Caco-2 (cell line): ENCODE data around the gene BRINP3. TPM values are rescaled to one million over a fixed set of nuclear protein-coding genes. Genes with fewer than 3 reads are reported as not detected.

Experiments used
- BruUV-seq: library from RNA; stranded (reverse); fragments of 400-500 nt; replicated peaks from 2 replicates; lab custom pipeline; 2021; lab: Mats Ljungman, UMichigan
- CTCF ChIA-PET: fragments of 300-600 bp; sonication (Branson Sonifier 250); formaldehyde crosslinking; loops from one replicate; lab custom pipeline; 2022; ENCODE audit warnings: antibody characterized with exemption; lab: Charles Lee
- POLR2A ChIA-PET: fragments of 300-600 bp; sonication (Branson Sonifier 250); formaldehyde crosslinking; loops from one replicate; lab custom pipeline; 2022; ENCODE audit warnings: antibody characterized with exemption; lab: Charles Lee
- DNase-seq, 2 experiments: peaks; one replicate each; pipeline versions ENCODE4 v3.0.0 to v3.0.0-alpha.2; 2020 to 2022
- H3K27me3 ChIP-seq: replicated peaks from 2 replicates; pipeline ENCODE4 v1.6.0; 2011; ENCODE audit warnings: low read length; ENCODE audit not compliant: control insufficient read depth, insufficient read depth
- H3K36me3 ChIP-seq: 2 replicates; pipeline ENCODE4 v1.5.1; 2011; ENCODE audit warnings: low read length; ENCODE audit not compliant: control insufficient read depth, insufficient read depth
- H3K4me1 ChIP-seq: fragments of 250-450 bp; sonication (Bioruptor Pico); 2 replicates; pipeline ENCODE4 v1.5.1; 2020; ENCODE audit warnings: mild to moderate bottlenecking
- H3K4me3 ChIP-seq: 2 replicates; pipeline ENCODE4 v1.5.1; 2011; ENCODE audit warnings: low read depth, mild to moderate bottlenecking, control low read depth, low read length
- H3K9me3 ChIP-seq: fragments of 250-450 bp; sonication (Bioruptor Pico); 2 replicates; pipeline ENCODE4 v1.5.1; 2020; ENCODE audit warnings: mild to moderate bottlenecking, moderate library complexity
- H3K27ac Mint-ChIP-seq: one replicate; pipeline ENCODE4 v1.8.0; 2022; ENCODE audit warnings: mixed read lengths; ENCODE audit not compliant: unreplicated experiment
- H3K27me3 Mint-ChIP-seq: one replicate; pipeline ENCODE4 v1.8.0; 2022; ENCODE audit warnings: mixed read lengths; ENCODE audit not compliant: insufficient read depth, unreplicated experiment
- H3K36me3 Mint-ChIP-seq: one replicate; pipeline ENCODE4 v1.8.0; 2022; ENCODE audit warnings: mild to moderate bottlenecking, mixed read lengths; ENCODE audit not compliant: insufficient read depth, unreplicated experiment
- H3K4me1 Mint-ChIP-seq: one replicate; pipeline ENCODE4 v1.8.0; 2022; ENCODE audit warnings: low read depth, mixed read lengths; ENCODE audit not compliant: unreplicated experiment
- H3K4me3 Mint-ChIP-seq: one replicate; pipeline ENCODE4 v1.8.0; 2022; ENCODE audit warnings: mild to moderate bottlenecking, moderate library complexity, mixed read lengths; ENCODE audit not compliant: unreplicated experiment
- H3K9me3 Mint-ChIP-seq: one replicate; pipeline ENCODE4 v1.8.0; 2022; ENCODE audit warnings: mixed read lengths; ENCODE audit not compliant: unreplicated experiment
- intact Hi-C: fragments of 100-400 bp; cut with micrococcal nuclease; formaldehyde crosslinking; loops from one replicate; pipeline ENCODE4 v1.10.0; 2022; ENCODE audit not compliant: unreplicated experiment
- total RNA-seq: library from RNA; stranded (reverse); gene quantifications from 2 replicates; pipeline ENCODE4 v1.2.3, GENCODE V29; 2022
- TF ChIP-seq, protein P1 (sequence below), 2 experiments: fragments of 200-600 bp in 1 of 2; IDR thresholded peaks; 1 replicate in 1 of 2; 2 replicates in 1 of 2; pipeline versions ENCODE4 v1.5.1 to v1.8.0; 2011 to 2022; ENCODE audit warnings: antibody characterized with exemption in 1 of 2, control low read depth in 1 of 2, inconsistent platforms in 1 of 2, low read depth in 1 of 2, low read length in 1 of 2, mild to moderate bottlenecking in 1 of 2, moderate library complexity in 1 of 2; ENCODE audit not compliant: insufficient read depth in 1 of 2, severe bottlenecking in 1 of 2, unreplicated experiment in 1 of 2

BRINP3 gene
- total RNA-seq, 1 experiment from 2014 or later = not detected

DNA sequence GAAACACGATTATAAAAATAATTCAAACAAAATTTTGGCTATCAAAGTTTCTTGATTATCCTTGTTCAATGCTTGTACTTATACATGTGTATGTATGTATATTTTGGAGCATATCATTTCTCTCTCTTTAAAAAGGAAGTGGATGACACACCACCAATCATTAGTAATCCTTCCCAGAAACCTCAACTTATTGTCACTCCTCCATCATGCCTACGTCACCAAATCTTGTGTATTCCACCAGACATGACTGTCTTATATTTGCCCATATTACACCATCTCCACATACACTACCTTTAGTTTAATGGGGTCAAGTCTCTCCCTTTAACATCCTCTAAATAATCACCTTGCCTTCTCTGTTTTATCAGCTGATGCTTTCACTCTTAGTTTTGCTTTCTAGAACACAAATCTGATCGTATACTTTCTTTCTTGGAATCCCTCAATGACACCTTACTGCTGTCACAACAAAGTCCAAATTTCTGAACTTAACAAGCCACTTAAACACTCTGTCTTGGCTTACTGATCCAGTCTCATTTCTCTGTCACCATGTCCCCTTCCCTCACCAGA lies 124.0 kb downstream of the BRINP3 start:
- Histone ChIP-seq H3K4me3 (no peak overlapping the region), H3K36me3 (no peaks in the 10 kb centered on the region), H3K9me3 (no peaks in the 10 kb centered on the region), H3K4me1 (no peaks in the 10 kb centered on the region), H3K27me3 (no peaks in the 10 kb centered on the region)
- H3K4me1 Mint-ChIP-seq = no peaks in the 10 kb centered on the region
- intact Hi-C loops = no loop called here
- POLR2A ChIA-PET = no interaction called here
- TF ChIP-seq, protein P1, sequence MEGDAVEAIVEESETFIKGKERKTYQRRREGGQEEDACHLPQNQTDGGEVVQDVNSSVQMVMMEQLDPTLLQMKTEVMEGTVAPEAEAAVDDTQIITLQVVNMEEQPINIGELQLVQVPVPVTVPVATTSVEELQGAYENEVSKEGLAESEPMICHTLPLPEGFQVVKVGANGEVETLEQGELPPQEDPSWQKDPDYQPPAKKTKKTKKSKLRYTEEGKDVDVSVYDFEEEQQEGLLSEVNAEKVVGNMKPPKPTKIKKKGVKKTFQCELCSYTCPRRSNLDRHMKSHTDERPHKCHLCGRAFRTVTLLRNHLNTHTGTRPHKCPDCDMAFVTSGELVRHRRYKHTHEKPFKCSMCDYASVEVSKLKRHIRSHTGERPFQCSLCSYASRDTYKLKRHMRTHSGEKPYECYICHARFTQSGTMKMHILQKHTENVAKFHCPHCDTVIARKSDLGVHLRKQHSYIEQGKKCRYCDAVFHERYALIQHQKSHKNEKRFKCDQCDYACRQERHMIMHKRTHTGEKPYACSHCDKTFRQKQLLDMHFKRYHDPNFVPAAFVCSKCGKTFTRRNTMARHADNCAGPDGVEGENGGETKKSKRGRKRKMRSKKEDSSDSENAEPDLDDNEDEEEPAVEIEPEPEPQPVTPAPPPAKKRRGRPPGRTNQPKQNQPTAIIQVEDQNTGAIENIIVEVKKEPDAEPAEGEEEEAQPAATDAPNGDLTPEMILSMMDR (IDR thresholded peaks at IDR 0.05; ENCODE audit: insufficient read depth in 1 of 2, low read depth in 1 of 2, low read length in 1 of 2, severe bottlenecking in 1 of 2, unreplicated experiment in 1 of 2) = no peak
- BruUV-seq = no TSS peak
- no peak overlapping the region for H3K4me3 Mint-ChIP-seq
- no peak overlapping the region for H3K27ac Mint-ChIP-seq
- H3K36me3 Mint-ChIP-seq = no peaks in the 10 kb centered on the region
- DNase-seq = no peak
- CTCF ChIA-PET = no interaction called here
- no peaks in the 10 kb centered on the region for H3K27me3 Mint-ChIP-seq
- H3K9me3 Mint-ChIP-seq = no peaks in the 10 kb centered on the region

DNA sequence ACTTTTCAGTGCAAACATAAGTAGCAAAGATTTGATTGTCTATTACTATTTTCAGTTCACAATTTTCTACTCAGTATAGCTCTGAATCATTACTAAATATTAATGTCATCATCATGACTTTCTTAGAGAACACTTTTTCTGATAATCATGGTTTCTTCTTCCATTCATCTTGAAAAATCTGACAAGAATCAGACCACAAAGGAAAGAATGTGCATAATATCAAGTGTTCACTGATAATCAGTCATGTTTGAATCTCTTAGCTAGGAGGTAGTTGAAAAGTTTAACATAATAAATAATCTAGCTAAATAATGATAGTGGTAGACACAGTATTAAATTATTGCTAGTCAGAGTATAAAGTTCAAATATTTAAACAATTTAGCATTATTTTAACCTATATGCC lies 133.2 kb downstream of the BRINP3 start:
- no peak overlapping the region for H3K4me3 Mint-ChIP-seq
- TF ChIP-seq, protein P1 (IDR thresholded peaks at IDR 0.05; ENCODE audit: insufficient read depth in 1 of 2, low read depth in 1 of 2, low read length in 1 of 2, severe bottlenecking in 1 of 2, unreplicated experiment in 1 of 2) = no peak
- H3K9me3 Mint-ChIP-seq = no peaks in the 10 kb centered on the region
- H3K36me3 ChIP-seq = no peaks in the 10 kb centered on the region
- DNase-seq = no peak
- intact Hi-C loops = no loop called here
- no peaks in the 10 kb centered on the region for H3K27me3 ChIP-seq
- H3K4me3 ChIP-seq = no peak overlapping the region
- no peaks in the 10 kb centered on the region for H3K27me3 Mint-ChIP-seq
- no peak overlapping the region for H3K27ac Mint-ChIP-seq
- no peaks in the 10 kb centered on the region for H3K9me3 ChIP-seq
- no peaks in the 10 kb centered on the region for H3K36me3 Mint-ChIP-seq
- H3K4me1 Mint-ChIP-seq = no peaks in the 10 kb centered on the region
- no TSS peak for BruUV-seq
- ChIA-PET CTCF (no interaction called here), POLR2A (no interaction called here)
- H3K4me1 ChIP-seq = no peaks in the 10 kb centered on the region

DNA sequence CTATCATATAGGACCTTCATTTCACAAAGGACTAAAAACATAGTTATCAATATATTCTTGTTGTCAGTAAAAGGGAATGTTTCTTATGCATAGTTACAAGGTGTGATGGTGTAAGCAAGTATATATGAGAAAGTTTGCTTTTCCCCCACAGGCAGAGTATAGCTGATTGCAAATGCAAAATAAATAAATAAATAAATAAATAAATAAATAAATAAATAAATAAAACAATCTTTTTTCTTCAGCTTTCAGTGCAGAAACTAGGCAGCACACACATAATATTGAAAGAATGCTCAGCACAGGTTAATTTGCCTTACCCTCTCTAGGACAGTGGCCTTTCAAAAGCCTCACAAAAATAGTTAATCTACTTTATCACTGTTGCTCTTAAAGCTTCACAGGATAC lies 138.8 kb downstream of the BRINP3 start:
- no peaks in the 10 kb centered on the region for H3K27me3 Mint-ChIP-seq
- no peak for DNase-seq
- intact Hi-C loops = no loop called here
- no TSS peak for BruUV-seq
- H3K4me3 Mint-ChIP-seq = no peak overlapping the region
- no peaks in the 10 kb centered on the region for H3K4me1 Mint-ChIP-seq
- no peaks in the 10 kb centered on the region for H3K9me3 ChIP-seq
- TF ChIP-seq, protein P1 (IDR thresholded peaks at IDR 0.05; ENCODE audit: insufficient read depth in 1 of 2, low read depth in 1 of 2, low read length in 1 of 2, severe bottlenecking in 1 of 2, unreplicated experiment in 1 of 2) = no peak
- H3K9me3 Mint-ChIP-seq = no peaks in the 10 kb centered on the region
- no peaks in the 10 kb centered on the region for H3K4me1 ChIP-seq
- H3K4me3 ChIP-seq = no peak overlapping the region
- ChIA-PET POLR2A (no interaction called here), CTCF (no interaction called here)
- no peaks in the 10 kb centered on the region for H3K27me3 ChIP-seq
- H3K27ac Mint-ChIP-seq = no peak overlapping the region
- no peaks in the 10 kb centered on the region for H3K36me3 Mint-ChIP-seq
- no peaks in the 10 kb centered on the region for H3K36me3 ChIP-seq
